ENCODE data around the gene GRK4.

DNA sequence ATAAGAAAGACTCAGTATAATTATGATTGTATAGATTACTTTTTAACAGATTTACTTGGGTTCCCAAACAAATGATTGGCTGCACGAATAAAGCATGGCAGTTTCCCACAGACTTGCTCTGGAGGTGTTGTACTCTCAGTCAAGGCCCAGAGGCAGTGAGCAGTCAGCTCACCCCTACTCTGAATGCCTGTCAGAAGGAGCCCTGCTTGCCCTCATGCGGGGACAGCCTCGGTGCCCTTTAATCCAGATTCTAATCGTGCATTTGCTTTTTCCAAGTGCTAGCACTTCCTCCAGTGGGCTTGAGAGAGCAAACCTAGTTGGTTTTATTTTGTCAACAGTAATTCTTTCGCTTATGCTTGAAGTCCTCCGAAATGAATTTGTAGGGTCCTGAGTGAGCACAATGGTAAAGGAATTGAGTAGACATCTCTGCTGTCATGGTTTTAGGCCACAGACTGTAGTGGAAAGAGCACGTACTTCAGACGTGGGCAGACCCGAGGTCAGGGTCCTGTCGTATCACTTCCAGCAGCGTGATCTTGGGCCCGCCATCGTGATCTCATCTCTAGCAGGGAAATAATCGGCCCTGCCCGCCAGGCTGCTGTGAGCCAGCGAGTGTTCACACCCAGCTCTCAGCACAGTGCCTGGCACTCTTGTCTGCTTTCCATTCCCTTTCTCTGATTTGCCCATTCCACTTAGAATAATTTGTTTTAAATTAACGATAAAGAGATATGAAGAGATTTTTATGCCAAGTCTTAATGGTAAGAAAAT is 48.3 kb downstream of the GRK4 start:
- TF ChIP-seq, protein P1, sequence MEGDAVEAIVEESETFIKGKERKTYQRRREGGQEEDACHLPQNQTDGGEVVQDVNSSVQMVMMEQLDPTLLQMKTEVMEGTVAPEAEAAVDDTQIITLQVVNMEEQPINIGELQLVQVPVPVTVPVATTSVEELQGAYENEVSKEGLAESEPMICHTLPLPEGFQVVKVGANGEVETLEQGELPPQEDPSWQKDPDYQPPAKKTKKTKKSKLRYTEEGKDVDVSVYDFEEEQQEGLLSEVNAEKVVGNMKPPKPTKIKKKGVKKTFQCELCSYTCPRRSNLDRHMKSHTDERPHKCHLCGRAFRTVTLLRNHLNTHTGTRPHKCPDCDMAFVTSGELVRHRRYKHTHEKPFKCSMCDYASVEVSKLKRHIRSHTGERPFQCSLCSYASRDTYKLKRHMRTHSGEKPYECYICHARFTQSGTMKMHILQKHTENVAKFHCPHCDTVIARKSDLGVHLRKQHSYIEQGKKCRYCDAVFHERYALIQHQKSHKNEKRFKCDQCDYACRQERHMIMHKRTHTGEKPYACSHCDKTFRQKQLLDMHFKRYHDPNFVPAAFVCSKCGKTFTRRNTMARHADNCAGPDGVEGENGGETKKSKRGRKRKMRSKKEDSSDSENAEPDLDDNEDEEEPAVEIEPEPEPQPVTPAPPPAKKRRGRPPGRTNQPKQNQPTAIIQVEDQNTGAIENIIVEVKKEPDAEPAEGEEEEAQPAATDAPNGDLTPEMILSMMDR (conservative IDR thresholded peaks at IDR 0.05; ENCODE audit: low read depth, low read length), result no peak
- no peak for TF ChIP-seq EZH2 (IDR thresholded peaks at IDR 0.05; ENCODE audit: low read length, unreplicated experiment)

Data from PC-3 (cell line).